GM21825 (cell line): ENCODE data around the gene FCRLB.
"Not testable (repeated sequence)": the region's sequence is repeated elsewhere in the genome, so short reads cannot be mapped to it uniquely, and the experiment has no call there.

Experiments used
- ATAC-seq: cut with Tn5 transposase; IDR thresholded peaks from one replicate; pipeline ENCODE4 v1.9.1; 2021; ENCODE audit warnings: mild to moderate bottlenecking, moderate library complexity; ENCODE audit not compliant: unreplicated experiment

FCRLB gene, protein sequence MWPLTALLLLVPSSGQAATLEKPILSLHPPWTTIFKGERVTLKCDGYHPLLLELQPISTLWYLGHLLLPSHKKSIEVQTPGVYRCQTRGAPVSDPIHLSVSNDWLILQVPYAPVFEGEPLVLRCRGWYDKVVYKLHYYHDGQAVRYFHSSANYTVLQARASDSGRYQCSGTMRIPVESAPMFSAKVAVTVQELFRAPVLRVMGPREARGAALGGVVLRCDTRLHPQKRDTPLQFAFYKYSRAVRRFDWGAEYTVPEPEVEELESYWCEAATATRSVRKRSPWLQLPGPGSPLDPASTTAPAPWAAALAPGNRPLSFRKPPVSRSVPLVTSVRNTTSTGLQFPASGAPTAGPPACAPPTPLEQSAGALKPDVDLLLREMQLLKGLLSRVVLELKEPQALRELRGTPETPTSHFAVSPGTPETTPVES

DNA sequence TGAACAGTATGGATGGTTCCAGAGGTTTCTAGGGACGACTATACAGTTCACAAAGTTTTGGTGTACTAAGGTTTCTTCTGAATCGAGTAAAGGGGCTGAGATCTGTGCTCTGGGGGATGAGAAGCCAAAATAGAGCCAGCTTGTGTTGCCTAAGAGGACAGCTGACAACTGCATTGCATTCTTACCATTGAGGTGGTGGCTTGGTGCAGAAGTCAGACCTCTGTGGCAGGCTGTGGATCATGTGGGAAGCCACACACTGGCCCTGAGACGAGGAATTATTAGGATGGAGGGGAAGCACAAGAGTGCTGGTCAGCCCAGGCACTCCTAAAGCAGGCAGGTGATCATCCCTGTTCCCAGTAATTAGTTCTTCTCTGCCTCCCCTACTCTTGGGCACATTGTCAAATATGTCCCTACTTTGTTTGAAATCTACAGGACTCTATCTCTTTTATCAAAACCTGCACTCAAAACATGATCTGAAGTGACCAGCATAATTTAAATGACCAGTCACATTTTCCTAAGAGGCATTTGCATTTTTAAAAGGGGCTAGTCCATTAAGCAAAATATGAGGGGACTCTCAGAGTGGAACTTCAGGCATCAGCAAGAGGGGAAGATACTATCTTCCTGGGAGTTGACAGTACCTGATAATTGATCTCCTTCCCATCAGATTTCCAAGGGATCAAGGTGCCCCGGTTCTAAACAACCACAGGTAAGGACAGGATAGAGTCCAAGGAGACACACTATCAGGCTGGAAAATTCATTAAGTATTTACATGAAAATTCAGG is at the start of gene FCRLB:
TSS of gene FCRLB (plus strand) at position 589 of the 782 bp plus-strand sequence. CDS start 1,129 bp downstream, outside the sequence.
- no peak for ATAC-seq

DNA sequence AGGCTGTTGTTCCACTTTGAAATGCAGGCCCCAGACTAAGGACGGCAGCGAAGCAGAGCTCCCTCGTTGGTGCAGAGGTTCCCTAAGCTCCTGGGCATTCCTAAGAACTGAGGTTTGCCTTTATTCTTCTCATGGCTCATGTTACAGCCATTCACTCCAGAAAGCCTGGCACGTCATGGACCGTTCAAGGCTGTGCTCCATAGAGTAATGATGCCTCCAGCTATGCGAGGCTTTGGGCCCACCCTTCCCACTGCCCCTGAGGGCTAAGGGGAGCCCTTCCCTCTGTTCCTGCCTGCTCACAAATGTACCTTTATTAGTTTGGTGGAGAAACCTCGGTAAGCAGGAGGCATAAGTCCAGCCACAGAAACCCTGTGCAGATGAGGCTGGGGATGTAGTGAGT is 47.9 kb upstream of the FCRLB start:
- not testable (repeated sequence) for ATAC-seq

DNA sequence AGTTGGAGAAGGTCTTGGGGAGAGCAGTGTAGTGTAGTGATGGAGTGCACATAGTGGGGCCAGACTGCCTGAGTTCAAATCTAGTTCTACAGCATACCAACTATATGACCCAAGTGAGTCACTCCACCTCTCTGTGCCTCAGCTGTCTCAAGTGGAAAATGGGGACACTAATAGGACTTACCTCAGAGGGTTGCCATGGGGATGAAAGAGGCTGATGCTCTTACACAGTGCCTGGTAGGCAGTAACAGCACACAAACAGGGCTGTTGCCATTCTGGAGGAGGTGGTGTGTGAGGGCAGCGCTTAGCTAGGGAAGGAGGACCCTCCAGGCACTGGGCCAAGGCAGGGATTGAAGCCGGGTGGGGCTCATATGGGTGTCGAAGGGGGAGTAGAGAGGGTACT is 46.9 kb upstream of the FCRLB start:
- not testable (repeated sequence) for ATAC-seq

DNA sequence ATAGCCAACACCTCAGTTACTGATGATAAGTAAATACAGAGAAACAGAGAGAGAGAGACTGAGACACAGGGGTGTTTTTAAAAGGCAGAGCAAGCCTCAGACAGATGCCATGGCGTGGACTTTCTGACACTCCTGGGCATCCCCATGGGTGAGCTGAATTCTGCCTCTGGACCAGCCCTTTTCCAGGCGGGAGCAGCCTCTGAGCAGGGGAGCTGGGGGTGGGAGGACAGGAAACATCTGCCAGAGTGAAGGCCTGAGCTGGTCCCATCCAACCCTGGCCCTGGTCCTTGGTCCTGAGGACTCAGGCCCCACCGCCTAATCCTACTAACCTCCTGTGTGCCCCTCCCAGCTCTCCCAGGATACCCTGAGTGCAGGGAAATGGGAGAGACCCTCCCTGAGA is 46.4 kb upstream of the FCRLB start:
- not testable (repeated sequence) for ATAC-seq

DNA sequence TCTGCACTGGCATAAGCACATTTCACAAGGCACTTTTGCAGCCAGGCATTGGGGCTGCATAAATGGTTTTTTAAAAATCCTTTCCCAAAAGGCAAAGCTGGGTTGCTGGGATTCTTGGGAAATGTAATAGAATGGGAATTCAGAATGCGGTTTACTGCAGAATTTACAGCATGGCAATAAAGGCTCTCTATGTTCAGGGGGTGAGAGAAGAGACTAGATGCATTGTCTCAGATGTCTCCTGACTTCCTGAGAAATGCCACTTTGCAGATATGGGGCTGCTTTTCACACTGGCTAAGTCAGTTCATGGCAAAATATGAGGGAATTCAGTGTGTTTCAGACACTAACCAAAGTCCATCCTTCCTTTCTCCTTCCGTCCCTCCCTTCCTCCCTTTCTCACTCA is 44.9 kb upstream of the FCRLB start:
- ATAC-seq, result no peak

DNA sequence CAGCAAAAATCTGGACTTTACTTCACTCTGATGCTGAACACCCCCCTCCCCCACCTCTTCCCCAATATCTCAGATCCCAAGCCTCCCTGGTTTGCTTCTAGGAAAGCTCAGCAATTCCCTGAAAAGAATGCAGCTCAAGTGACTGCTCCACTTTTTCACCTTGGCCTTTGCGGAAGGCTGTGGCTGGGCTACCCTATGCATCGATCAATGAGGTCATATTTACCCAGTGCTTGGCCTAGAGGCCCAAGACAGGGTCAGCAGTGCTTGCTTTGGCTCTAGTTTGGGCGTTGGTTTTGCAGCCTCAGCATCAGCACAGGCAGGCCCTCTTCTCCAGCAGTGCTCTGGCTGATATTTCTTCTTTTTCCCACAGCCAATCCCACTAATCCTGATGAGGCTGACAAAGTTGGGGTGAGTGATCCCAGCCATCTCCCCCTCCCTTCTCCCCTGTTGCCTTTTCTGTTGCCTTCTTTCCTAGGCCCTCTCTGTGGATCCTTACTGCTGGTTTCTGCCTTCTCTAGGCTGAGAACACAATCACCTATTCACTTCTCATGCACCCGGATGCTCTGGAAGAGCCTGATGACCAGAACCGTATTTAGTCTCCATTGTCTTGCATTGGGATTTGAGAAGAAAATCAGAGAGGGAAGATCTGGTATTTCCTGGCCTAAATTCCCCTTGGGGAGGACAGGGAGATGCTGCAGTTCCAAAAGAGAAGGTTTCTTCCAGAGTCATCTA is 44.2 kb upstream of the FCRLB start:
- ATAC-seq, result no peak

DNA sequence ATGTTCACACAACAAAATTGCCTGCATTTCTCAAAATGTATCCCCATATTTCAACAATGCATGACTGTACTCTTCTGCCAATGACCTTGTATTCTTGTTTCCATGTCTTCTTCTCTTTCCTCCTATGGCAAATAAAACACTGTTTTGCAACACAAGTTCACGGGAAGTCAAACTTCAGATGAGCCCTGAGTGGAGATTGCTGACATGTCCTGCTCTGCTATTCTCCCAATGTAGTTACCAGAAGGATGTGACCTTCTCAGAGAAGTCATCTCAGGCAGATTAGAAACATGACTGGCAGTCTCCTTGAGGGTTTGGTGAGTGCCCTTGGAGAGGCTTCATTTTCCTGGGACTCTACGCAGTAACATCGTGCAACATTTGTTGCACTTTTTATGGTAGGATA is 42.8 kb upstream of the FCRLB start:
- no peak for ATAC-seq

DNA sequence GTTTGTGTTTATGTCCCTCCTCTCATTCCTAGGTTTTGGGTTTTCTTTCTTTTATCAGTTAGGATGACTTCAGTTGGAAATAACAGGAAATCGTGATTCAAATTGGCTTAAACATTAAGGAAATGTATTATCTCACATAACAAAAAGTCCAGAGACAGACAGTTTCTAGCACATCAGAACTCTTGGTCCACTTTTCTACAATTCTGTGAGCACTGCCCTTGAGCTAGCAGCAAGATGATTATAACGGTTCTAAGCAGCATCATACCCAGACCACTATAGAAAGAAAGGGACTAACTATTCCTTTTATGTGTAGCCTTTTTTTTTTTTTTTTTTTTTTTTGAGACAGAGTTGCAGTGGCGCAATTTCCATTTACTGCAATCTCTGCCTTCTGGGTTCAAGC is 39.5 kb upstream of the FCRLB start:
- ATAC-seq, result no peak

DNA sequence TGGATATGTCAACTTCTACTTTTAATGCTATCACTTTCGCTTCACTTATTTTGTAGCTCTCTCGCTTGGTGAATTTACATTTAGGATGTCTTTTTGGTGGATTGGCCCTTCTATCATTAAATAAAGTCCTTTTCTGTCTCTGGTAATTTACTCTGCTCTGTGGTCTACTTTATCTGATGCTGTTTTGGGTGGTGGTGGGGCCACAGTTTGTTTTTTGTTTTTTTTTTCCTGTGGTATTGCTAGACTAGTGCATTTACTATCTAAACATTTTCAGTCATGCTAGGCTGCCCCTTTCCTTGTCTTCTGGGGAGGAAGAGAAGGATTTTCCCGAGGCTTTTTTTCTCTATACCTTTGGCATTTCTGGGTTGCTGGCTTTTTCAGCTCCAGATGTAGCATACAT is 32.4 kb upstream of the FCRLB start:
- no peak for ATAC-seq

DNA sequence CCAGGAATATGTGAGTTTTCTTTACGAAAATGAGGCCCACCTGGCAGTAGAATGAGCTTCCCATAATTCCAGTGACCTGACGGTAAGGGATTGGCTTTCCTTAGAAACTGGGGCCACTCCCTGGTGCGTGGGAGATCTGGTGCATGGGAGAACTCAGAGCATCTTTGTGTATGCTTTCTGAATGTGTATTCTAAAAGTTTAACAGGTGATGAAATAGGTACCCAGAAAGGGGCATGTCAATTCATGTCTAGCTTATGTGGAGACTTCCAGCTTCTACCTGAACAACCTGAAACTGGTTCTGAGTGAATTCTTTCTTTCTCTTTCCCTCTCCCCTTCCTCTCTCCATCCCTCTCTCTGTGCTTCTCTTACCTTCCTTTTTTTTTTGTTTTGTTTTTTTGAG is 29.5 kb upstream of the FCRLB start:
- ATAC-seq, result no peak

DNA sequence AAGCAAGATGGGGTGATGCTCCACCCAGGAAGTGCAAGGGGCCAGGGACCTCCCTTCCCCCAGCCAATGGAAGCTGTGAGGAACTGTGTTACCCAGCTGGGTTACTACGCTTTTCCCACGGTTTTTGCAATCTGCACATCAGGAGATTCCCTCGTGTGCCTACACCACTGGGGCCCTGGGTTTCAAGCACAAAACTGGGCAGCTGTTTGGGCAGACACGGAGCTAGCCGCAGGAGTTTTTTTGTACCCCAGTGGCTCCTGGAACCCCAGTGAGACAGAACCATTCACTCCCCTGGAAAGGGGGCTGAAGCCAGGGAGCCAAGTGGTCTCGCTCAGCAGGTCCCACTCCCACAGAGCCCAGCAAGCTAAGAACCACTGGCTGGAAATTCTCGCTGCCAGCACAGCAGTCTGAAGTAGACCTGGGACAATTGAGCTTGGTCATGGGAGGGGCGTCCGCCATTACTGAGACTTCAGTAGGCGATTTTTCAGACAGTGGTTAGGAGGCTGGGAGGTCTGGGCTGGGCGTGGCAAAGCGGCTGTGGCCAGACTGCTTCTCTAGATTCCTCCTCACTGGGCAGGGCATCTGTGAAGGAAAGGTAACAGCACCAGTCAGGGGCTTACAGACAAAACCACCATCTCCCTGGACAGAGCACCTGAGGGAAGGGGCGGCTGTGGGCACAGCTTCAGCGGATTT is 28.2 kb upstream of the FCRLB start:
- ATAC-seq, result not testable (repeated sequence)

DNA sequence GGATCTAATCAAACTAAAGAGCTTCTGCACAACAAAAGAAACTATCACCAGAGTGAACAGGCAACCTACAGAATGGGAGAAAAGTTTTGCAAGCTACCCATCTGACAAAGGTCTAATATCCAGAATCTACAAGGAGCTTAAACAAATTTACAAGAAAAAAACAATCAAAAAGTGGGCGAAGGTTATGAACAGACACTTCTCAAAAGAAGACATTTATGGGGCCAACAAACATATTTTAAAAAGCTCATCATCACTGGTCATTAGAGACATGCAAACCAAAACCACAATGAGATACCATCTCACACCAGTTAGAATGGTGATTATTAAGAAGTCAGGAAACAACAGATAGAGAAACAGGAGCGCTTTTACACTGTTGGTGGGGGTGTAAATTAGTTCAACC is 23.0 kb upstream of the FCRLB start:
- ATAC-seq, result not testable (repeated sequence)

DNA sequence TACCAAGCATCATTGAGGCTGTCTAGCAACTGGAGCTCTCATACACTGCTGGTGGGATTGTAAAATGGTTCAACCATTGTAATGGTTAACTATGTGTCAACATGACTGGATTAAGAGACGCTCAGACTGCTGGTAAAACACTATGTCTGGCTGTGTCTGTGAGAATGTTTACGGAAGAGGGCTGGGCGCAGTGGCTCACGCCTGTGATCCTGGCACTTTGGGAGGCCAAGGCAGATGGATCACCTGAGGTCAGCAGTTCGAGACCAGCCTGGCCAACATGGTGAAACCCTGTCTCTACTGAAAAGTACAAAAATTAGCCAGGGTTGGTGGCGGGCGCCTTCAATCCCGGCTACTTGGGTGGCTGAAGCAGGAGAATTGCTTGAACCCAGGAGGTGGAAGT is 19.1 kb upstream of the FCRLB start:
- no peak for ATAC-seq

DNA sequence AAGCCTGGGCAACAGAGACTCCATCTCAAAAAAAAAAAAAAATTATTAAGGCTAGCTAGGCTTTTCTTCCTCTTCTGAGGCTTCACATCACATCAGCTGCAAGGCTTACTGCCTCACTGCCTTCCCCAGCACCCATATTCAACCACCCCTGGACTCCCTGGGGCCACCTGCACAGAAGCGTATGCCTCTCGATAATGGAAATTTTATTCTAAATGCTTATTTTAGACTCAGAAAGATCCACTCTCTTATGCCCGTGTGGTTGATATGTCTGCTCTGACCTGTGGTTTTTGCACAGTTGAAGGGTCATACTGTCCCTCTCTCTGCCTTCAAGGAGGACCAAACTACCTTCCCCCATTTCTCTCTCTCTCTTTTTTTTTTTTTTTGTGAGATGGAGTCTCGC is 15.8 kb upstream of the FCRLB start:
- ATAC-seq, result peak; percentile 36

DNA sequence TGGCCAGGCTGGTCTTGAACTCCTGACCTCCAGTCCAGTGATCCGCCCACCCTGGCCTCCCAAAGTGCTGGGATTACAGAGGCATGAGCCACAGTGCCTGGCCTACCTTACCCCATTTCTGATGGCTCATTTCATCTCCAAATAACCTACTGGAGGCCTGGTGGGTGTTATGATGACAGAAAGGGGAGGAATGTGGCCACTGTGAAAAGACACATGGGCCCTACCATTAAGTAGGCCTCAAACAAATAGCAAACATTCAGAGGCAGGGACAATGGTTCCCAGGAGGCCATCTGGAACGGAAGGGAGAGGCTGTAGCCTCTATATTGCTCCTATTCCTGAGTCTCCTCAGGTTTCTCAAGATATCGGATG is 15.2 kb upstream of the FCRLB start:
- ATAC-seq, result no peak

DNA sequence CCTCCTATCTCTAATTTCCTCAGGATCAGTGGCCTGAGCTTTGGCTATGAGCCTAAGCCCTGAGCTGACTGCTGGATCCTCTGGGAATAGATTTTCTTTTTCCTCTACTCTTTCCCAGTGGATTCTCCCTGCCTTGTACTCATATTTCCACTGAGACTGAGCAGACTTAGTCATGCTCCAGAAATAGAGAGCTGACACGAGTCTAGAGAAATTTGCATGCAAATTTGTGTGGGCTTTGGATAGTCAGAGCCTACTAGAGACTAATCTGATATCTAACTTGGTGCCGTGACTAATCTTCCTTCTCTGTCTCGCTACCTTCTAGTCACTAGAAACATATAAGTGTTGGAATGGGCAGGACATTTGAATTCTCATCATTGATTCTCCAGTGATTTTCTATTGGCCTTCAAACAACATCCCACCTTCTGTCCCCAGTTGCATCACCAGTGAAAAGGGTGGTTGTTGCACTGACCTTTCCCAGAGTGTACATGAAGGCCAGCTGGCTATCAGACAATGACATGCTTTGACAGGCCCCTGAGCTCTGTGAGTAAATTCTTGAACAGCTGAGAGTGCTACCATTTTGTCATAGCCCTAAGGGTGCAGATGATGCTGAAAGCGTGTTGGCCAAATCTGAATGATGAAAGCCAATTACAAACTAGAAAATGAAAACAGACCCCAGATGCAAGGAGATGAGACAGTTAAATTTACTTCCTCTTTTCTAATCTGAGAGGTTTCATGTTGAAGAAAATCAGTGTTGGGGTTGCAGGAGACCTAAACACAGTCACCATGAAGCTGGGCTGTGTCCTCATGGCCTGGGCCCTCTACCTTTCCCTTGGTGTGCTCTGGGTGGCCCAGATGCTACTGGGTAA is 14.6 kb upstream of the FCRLB start, which contains the start of gene FCRLA:
TSS of gene FCRLA (plus strand) at position 748 of the 866 bp plus-strand sequence. CDS start at position 784, 36 bp downstream.
- ATAC-seq, result peak; percentile 59

DNA sequence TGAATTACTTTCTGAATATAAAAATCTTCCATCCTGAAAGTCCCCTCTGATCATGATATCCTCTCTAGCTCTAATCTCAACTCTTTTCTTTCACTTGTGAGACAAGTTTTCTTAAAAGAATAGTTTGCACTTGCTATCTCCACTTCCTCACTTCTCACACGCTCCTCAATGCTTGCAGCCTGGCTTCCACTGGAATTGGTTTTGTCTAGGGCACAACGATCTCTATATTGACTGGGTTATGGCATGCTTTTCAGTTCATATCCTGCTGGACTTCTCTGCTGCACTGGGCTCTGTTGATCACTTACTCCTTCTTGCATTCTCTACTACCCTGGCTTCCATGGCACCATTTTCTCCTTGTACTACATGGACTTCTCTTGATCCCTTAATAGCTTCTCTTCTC is 13.8 kb upstream of the FCRLB start:
- ATAC-seq, result peak; percentile 4

DNA sequence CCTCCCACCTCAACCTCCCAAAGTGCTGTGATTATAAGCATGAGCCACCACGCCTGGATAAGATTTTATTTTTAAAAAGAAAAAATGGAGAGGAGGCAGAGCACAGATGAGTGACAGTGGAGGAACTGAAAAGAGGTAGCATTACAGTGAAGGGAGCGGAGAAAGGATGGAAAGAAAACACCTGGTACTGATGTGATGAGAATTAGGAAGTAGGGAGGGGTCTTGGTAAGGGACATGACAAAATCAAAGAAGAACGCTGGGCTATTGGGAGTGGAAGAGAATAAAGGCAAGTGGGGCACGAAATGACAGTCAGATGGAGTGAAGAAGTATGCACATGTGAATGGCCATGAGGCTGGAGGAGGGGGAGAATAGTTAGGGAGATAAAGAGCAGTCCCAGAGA is 12.0 kb upstream of the FCRLB start:
- ATAC-seq, result no peak

DNA sequence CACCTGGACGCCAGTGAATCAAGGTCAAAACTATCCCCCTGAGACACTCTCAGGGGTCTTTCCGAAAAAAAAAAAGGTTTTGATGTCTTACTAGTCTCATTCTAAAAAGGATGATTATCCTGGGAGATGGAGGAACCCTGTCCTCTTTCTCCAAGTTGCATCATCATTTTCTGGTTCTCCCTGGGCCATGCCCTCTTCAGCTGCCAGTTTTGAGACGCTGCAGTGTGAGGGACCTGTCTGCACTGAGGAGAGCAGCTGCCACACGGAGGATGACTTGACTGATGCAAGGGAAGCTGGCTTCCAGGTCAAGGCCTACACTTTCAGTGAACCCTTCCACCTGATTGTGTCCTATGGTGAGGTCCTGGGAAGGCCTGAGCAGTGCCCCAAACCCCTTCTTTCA is 10.8 kb upstream of the FCRLB start:
- ATAC-seq, result no peak
